ENCODE data around the gene ANKFY1. TPM values are rescaled to one million over a fixed set of nuclear protein-coding genes. Genes with fewer than 3 reads are reported as not detected.
A peak's percentile ranks its signal among the peaks of the same experiment; 100 is the strongest.

ANKFY1 gene
- 10 to 100 TPM; 37.1 to 45.1 (median 40.7) TPM for total RNA-seq (2021; fragmentation: NEBNext Ultra II Directional; extraction: Animal tissue kit (Norgen Biotek cat#: 25700))
- long read RNA-seq, full-length matches to known transcripts, result 1 of 23 reads
- long read RNA-seq, partial matches to known transcripts, result 5 of 23 reads
- long read RNA-seq, other reads (novel, unspliced or antisense), result 17 of 23 reads

- H3K4me3 Mint-ChIP-seq, result peak within 1 kb of the TSS; percentile 94
- H3K27me3 Mint-ChIP-seq (ENCODE audit: insufficient read depth), result peaks cover 9% of the 10 kb centered on the region; the same call in 1 of the 2 replicates
- peak within 1 kb of the TSS; percentile 80 for H3K27ac Mint-ChIP-seq
- peaks cover 32% of the 10 kb centered on the region for H3K4me1 Mint-ChIP-seq (ENCODE audit: low read depth)
- H3K36me3 Mint-ChIP-seq (ENCODE audit: low read depth), result peaks cover 31% of the 10 kb centered on the region
- H3K9me3 Mint-ChIP-seq, result peaks cover 15% of the 10 kb centered on the region
- peak; percentile 93 for DNase-seq
- TF ChIP-seq CTCF (IDR thresholded peaks at IDR 0.05), result peak; percentile 32; the same call in 1 of the 2 replicates
These were observed at the start of gene ANKFY1 for GRCh38 chr17:4263282-4264215. Gene ANKFY1 (minus strand): TSS chr17:4263979. CDS start chr17:4263941, 38 bp downstream.

GRCh38 chr17:4310354-4311060 is 46.7 kb upstream of the ANKFY1 start:
- H3K27me3 Mint-ChIP-seq (ENCODE audit: insufficient read depth), result no peaks in the 10 kb centered on the region; the same call in 1 of the 2 replicates
- no peak overlapping the region for H3K4me3 Mint-ChIP-seq
- H3K9me3 Mint-ChIP-seq, result no peaks in the 10 kb centered on the region
- DNase-seq, result no peak
- H3K4me1 Mint-ChIP-seq (ENCODE audit: low read depth), result peaks cover 58% of the 10 kb centered on the region
- H3K36me3 Mint-ChIP-seq (ENCODE audit: low read depth), result peaks cover 21% of the 10 kb centered on the region
- no peak overlapping the region for H3K27ac Mint-ChIP-seq
- TF ChIP-seq CTCF (IDR thresholded peaks at IDR 0.05), result no peak

GRCh38 chr17:4309897-4310296 is 46.1 kb upstream of the ANKFY1 start:
- Mint-ChIP-seq H3K9me3 (no peaks in the 10 kb centered on the region), H3K4me3 (no peak overlapping the region), H3K27ac (no peak overlapping the region), H3K4me1 (ENCODE audit: low read depth) (peaks cover 63% of the 10 kb centered on the region), H3K36me3 (ENCODE audit: low read depth) (peaks cover 25% of the 10 kb centered on the region), H3K27me3 (ENCODE audit: insufficient read depth) (no peaks in the 10 kb centered on the region; the same call in 1 of the 2 replicates)
- no peak for DNase-seq
- TF ChIP-seq CTCF (IDR thresholded peaks at IDR 0.05), result no peak

- Mint-ChIP-seq H3K27ac (no peak overlapping the region), H3K9me3 (no peaks in the 10 kb centered on the region), H3K4me1 (ENCODE audit: low read depth) (peaks cover 45% of the 10 kb centered on the region), H3K27me3 (ENCODE audit: insufficient read depth) (no peaks in the 10 kb centered on the region; the same call in 1 of the 2 replicates), H3K4me3 (no peak overlapping the region), H3K36me3 (ENCODE audit: low read depth) (peaks cover 29% of the 10 kb centered on the region)
- TF ChIP-seq CTCF (IDR thresholded peaks at IDR 0.05), result no peak
- no peak for DNase-seq
These were observed 43.6 kb upstream of the ANKFY1 start for GRCh38 chr17:4307179-4307930.

GRCh38 chr17:4305224-4305623 is 41.4 kb upstream of the ANKFY1 start:
- DNase-seq, result no peak
- H3K9me3 Mint-ChIP-seq, result no peaks in the 10 kb centered on the region
- no peak overlapping the region for H3K4me3 Mint-ChIP-seq

More at GRCh38 chr17:4305224-4305623, 41.4 kb upstream of the ANKFY1 start:
- H3K27me3 Mint-ChIP-seq (ENCODE audit: insufficient read depth), result no peaks in the 10 kb centered on the region
- H3K27ac Mint-ChIP-seq, result peak overlapping the region; percentile 47; the same call in 1 of the 2 replicates
- TF ChIP-seq CTCF (IDR thresholded peaks at IDR 0.05), result no peak
- H3K4me1 Mint-ChIP-seq (ENCODE audit: low read depth), result peaks cover 31% of the 10 kb centered on the region
- peaks cover 33% of the 10 kb centered on the region for H3K36me3 Mint-ChIP-seq (ENCODE audit: low read depth)
